SK-N-SH (cell line): ENCODE data around the gene KDM5C. TPM values are rescaled to one million over a fixed set of nuclear protein-coding genes. Genes with fewer than 3 reads are reported as not detected.

Experiments
- CTCF ChIA-PET: fragments of 300-600, 350-600 bp; formaldehyde crosslinking; extraction: SDS; loops from one replicate; lab custom pipeline; 2021; lab: Yijun Ruan, JAX
- POLR2A ChIA-PET: fragments of 350-600 bp; sonication (Branson Sonifier 250); formaldehyde crosslinking; extraction: SDS; loops from one replicate; lab custom pipeline; 2020; ENCODE audit warnings: antibody characterized with exemption, inconsistent platforms; lab: Yijun Ruan, JAX
- DNase-seq: peaks from one replicate; pipeline ENCODE4 v3.0.0; 2012
- H2AFZ ChIP-seq: fragments of 200-600 bp; sonication (generic); 2 replicates; pipeline ENCODE4 v1.8.1; 2016; ENCODE audit warnings: antibody characterized with exemption, mild to moderate bottlenecking, low read depth
- H3F3A ChIP-seq: fragments of 200-600 bp; sonication (generic); replicated peaks from 2 replicates; pipeline ENCODE3; 2016; ENCODE audit warnings: antibody characterized with exemption, mild to moderate bottlenecking; ENCODE audit not compliant: insufficient read depth
- H3K27ac ChIP-seq, 2 experiments: fragments of 200-500 bp in 1 of 2; fragments of 200-600 bp in 1 of 2; sonication (Bioruptor generic) in 1 of 2; sonication (generic), shearing (Covaris generic) in 1 of 2; 2 replicates each; pipeline versions ENCODE4 v1.5.1 to v1.6.1; 2014 to 2016; ENCODE audit warnings: low read depth in 2 of 2, inconsistent platforms in 1 of 2, low read length in 1 of 2, mild to moderate bottlenecking in 1 of 2, mixed read lengths in 1 of 2
- H3K27me3 ChIP-seq: fragments of 200-600 bp; sonication (generic), shearing (Covaris generic); 2 replicates; pipeline ENCODE4 v1.6.1; 2016; ENCODE audit warnings: mixed run types; ENCODE audit not compliant: insufficient read depth
- H3K36me3 ChIP-seq, 2 experiments: fragments of 200-500 bp in 1 of 2; fragments of 200-600 bp in 1 of 2; sonication (Bioruptor generic) in 1 of 2; sonication (generic) in 1 of 2; replicated peaks in 1 of 2; 2 replicates each; pipeline versions ENCODE3 to v1.5.1; 2014 to 2016; ENCODE audit warnings: low read length in 1 of 2, mild to moderate bottlenecking in 1 of 2; ENCODE audit not compliant: insufficient read depth in 2 of 2, control insufficient read depth in 1 of 2
- H3K4me1 ChIP-seq, 2 experiments: fragments of 200-500 bp in 1 of 2; fragments of 200-600 bp in 1 of 2; sonication (Bioruptor generic) in 1 of 2; sonication (generic), shearing (Covaris generic) in 1 of 2; 2 replicates each; pipeline versions ENCODE4 v1.5.1 to v1.6.1; 2014 to 2016; ENCODE audit warnings: low read depth in 1 of 2, low read length in 1 of 2, mixed run types in 1 of 2; ENCODE audit not compliant: insufficient read depth in 2 of 2, control insufficient read depth in 1 of 2
- H3K4me2 ChIP-seq: fragments of 200-600 bp; sonication (generic), shearing (Covaris generic); 2 replicates; pipeline ENCODE4 v1.6.1; 2017; ENCODE audit warnings: mixed run types
- H3K4me3 ChIP-seq, 2 experiments: fragments of 200-500 bp in 1 of 2; fragments of 200-600 bp in 1 of 2; sonication (Bioruptor generic) in 1 of 2; sonication (generic), shearing (Covaris generic) in 1 of 2; 2 replicates each; pipeline versions ENCODE4 v1.5.1 to v1.8.1; 2014 to 2016; ENCODE audit warnings: low read depth in 2 of 2, inconsistent platforms in 1 of 2, low read length in 1 of 2, mild to moderate bottlenecking in 1 of 2, mixed read lengths in 1 of 2, moderate library complexity in 1 of 2
- H3K79me2 ChIP-seq: fragments of 200-600 bp; sonication (generic); 2 replicates; pipeline ENCODE4 v1.8.1; 2017; ENCODE audit warnings: mild to moderate bottlenecking; ENCODE audit not compliant: insufficient read depth
- H3K9ac ChIP-seq: fragments of 200-600 bp; sonication (generic); 2 replicates; pipeline ENCODE4 v1.6.1; 2017; ENCODE audit warnings: mixed run types
- H3K9me2 ChIP-seq: fragments of 200-600 bp; sonication (generic); 2 replicates; pipeline ENCODE4 v1.6.1; 2017; ENCODE audit warnings: mixed run types
- H3K9me3 ChIP-seq: fragments of 200-600 bp; sonication (generic); 2 replicates; pipeline ENCODE4 v1.6.1; 2017; ENCODE audit warnings: mixed run types, mild to moderate bottlenecking, moderate library complexity
- H4K20me1 ChIP-seq: fragments of 200-600 bp; sonication (generic); 2 replicates; pipeline ENCODE4 v1.6.1; 2017; ENCODE audit warnings: mild to moderate bottlenecking, mixed run types; ENCODE audit not compliant: insufficient read depth
- CHD2 ChIP-seq: fragments of 150-350 bp; IDR thresholded peaks from 2 replicates; pipeline ENCODE4 v1.6.1; 2018; ENCODE audit warnings: low read length; ENCODE audit not compliant: partially characterized antibody
- CTCF ChIP-seq: fragments of 200-600 bp; sonication (generic); IDR thresholded peaks from 2 replicates; pipeline ENCODE4 v1.6.1; 2017; ENCODE audit warnings: antibody characterized with exemption, mild to moderate bottlenecking, moderate library complexity
- EZH2phosphoT487 ChIP-seq: fragments of 200-600 bp; sonication (generic); IDR thresholded peaks from 2 replicates; pipeline ENCODE4 v1.6.1; 2017; ENCODE audit warnings: low read depth, mixed run types, mild to moderate bottlenecking, antibody characterized with exemption, moderate library complexity, borderline replicate concordance
- FOSL2 ChIP-seq: IDR thresholded peaks from 2 replicates; pipeline ENCODE4 v1.4.0; 2012; ENCODE audit warnings: low read depth, mild to moderate bottlenecking, moderate library complexity, borderline replicate concordance
- FOXM1 ChIP-seq: IDR thresholded peaks from 2 replicates; pipeline ENCODE4 v1.4.0; 2012; ENCODE audit warnings: low read depth, mild to moderate bottlenecking
- GABPA ChIP-seq: IDR thresholded peaks from 2 replicates; pipeline ENCODE4 v1.4.0; 2012; ENCODE audit warnings: low read depth, mild to moderate bottlenecking
- JUND ChIP-seq: IDR thresholded peaks from 2 replicates; pipeline ENCODE4 v1.4.0; 2012
- NRF1 ChIP-seq: IDR thresholded peaks from 2 replicates; pipeline ENCODE4 v1.6.1; 2012; ENCODE audit warnings: low read depth, mild to moderate bottlenecking, low read length
- RAD21 ChIP-seq: IDR thresholded peaks from 2 replicates; pipeline ENCODE4 v1.6.1; 2012; ENCODE audit warnings: mild to moderate bottlenecking, low read length
- RXRA ChIP-seq: IDR thresholded peaks from 2 replicates; pipeline ENCODE4 v1.4.0; 2012; ENCODE audit warnings: low read depth, mild to moderate bottlenecking, borderline replicate concordance
- SMC3 ChIP-seq: IDR thresholded peaks from 2 replicates; pipeline ENCODE4 v1.6.1; 2012; ENCODE audit warnings: low read depth, low read length, improper control_type of control experiment
- TEAD4 ChIP-seq: IDR thresholded peaks from 2 replicates; pipeline ENCODE4 v1.4.0; 2012; ENCODE audit warnings: mild to moderate bottlenecking, borderline replicate concordance; ENCODE audit not compliant: insufficient read depth
- ZBTB33 ChIP-seq: IDR thresholded peaks from 2 replicates; pipeline ENCODE4 v1.4.0; 2012; ENCODE audit warnings: low read depth, borderline replicate concordance
- WGBS: methylation state at CpG from one replicate; pipeline ENCODE4 v1.1.6; 2017; ENCODE audit warnings: low lambda C conversion rate; 5-methylcytosine and 5-hydroxymethylcytosine counted together
- polyA plus RNA-seq, 3 experiments: library from polyadenylated mRNA; depleted of rRNA; stranded (reverse); fragments of >200 nt; gene quantifications; 2 replicates each; pipeline ENCODE4 v1.2.3, GENCODE V29; 2012
- TF ChIP-seq, protein P1 (sequence below): IDR thresholded peaks from 2 replicates; pipeline ENCODE4 v1.4.0; 2012; ENCODE audit warnings: low read depth, borderline replicate concordance

Gene KDM5C
- polyA plus RNA-seq, 1 of the 3 experiments (the other 2 are of a cell fraction) = 76.6 TPM

DNA sequence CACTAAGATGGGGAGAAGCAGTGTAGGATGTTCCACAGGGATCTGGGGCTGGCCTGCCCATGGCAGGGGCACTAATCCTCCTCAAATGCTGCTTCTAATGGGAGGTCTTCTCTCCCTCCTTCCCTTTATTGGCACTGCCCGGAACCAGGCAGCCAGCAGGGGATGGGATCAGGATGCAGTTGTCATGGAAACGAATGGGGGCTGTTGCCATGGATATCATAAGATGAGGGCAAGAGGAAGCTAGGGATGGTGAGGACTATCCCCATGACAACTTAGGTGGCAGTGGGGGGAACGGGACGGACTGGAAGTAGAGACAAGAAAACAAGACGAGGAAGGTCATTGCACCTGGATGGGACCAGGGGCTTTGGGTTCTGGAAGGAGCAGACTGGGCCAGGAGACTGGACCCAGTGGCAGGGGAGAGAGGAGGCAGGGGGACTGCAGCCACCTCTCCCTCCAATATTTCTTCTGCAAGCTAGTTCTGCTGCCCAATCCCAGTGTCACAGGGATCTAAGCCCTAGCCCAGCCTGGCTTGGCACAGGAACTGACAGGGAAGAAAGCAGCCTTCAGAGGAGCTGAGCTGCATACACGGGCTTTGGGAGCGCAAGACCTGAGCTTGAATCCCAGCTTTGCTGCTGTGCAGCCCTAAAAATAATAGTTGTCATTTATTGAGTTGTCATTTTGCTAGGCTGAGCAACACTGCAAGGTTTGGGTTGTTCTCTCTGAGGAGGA, 37.3 kb upstream of the KDM5C start:
- POLR2A ChIA-PET = interaction anchor here (0.9 kb wide), 1 partner anchor 21 kb away, joined by 3 read pairs; no protein-coding TSS in a partner anchor
- no peak overlapping the region for H2AFZ ChIP-seq
- TF ChIP-seq, protein P1, sequence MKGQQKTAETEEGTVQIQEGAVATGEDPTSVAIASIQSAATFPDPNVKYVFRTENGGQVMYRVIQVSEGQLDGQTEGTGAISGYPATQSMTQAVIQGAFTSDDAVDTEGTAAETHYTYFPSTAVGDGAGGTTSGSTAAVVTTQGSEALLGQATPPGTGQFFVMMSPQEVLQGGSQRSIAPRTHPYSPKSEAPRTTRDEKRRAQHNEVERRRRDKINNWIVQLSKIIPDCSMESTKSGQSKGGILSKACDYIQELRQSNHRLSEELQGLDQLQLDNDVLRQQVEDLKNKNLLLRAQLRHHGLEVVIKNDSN = no peak
- TF ChIP-seq ZBTB33 (no peak), SMC3 (no peak), NRF1 (no peak), CTCF (no peak), RXRA (no peak), EZH2phosphoT487 (no peak), FOXM1 (no peak)
- CTCF ChIA-PET = interaction anchor here (0.5 to 2.2 kb wide), 3 partner anchors 22 to 271 kb away, joined by 3 to 6 read pairs (median 3); no protein-coding TSS in a partner anchor
- no peaks in the 10 kb centered on the region for H3K9me2 ChIP-seq
- peaks cover 1% of the 10 kb centered on the region; the same call in 1 of the 2 replicates for H3K79me2 ChIP-seq
- H3K4me1 ChIP-seq = peaks cover 0 to 8% of the 10 kb centered on the region in 2 experiments; a peak in 3 of 4 replicates
- no peak overlapping the region for H3K9ac ChIP-seq
- WGBS = 43% methylated on average over 7 of the region's 7 CpGs
- no peak for DNase-seq
- H4K20me1 ChIP-seq = no peaks in the 10 kb centered on the region
- H3K9me3 ChIP-seq = no peaks in the 10 kb centered on the region
- H3K4me3 ChIP-seq = no peak overlapping the region
- H3K36me3 ChIP-seq = peaks cover 0 to 2% of the 10 kb centered on the region in 2 experiments
- no peaks in the 10 kb centered on the region; the same call in 1 of the 2 replicates for H3K27me3 ChIP-seq
- peak overlapping the region; percentile 60; the same call in 1 of the 2 replicates for H3K4me2 ChIP-seq
- peak overlapping the region in 1 of 2 experiments; percentile 62; a peak in 1 of 4 replicates for H3K27ac ChIP-seq
- H3F3A ChIP-seq = no peaks in the 10 kb centered on the region

- ChIA-PET CTCF (interaction anchor here (0.6 to 2.2 kb wide), 3 partner anchors 23 to 1905 kb away, joined by 3 to 6 read pairs (median 3); no protein-coding TSS in a partner anchor), POLR2A (no interaction called here)
- H2AFZ ChIP-seq = no peak overlapping the region
- H3K79me2 ChIP-seq = no peaks in the 10 kb centered on the region
- H3K27me3 ChIP-seq = no peaks in the 10 kb centered on the region; the same call in 1 of the 2 replicates
- H4K20me1 ChIP-seq = no peaks in the 10 kb centered on the region
- no peaks in the 10 kb centered on the region for H3K9me3 ChIP-seq
- 44% methylated on average over 7 of the region's 7 CpGs for WGBS
- no peaks in the 10 kb centered on the region for H3K9me2 ChIP-seq
- H3K4me2 ChIP-seq = no peak overlapping the region
- no peak for TF ChIP-seq EZH2phosphoT487
- no peak for TF ChIP-seq FOSL2
- no peak for TF ChIP-seq CHD2
- TF ChIP-seq TEAD4 = no peak
- no peak for TF ChIP-seq GABPA
- TF ChIP-seq RAD21 = no peak
- TF ChIP-seq JUND = no peak
- no peak for TF ChIP-seq CTCF
- no peaks in the 10 kb centered on the region for H3F3A ChIP-seq
- peaks cover 0 to 2% of the 10 kb centered on the region in 2 experiments for H3K36me3 ChIP-seq
- DNase-seq = no peak
- no peak overlapping the region for H3K9ac ChIP-seq
- peaks cover 5 to 8% of the 10 kb centered on the region in 2 experiments; a peak in 3 of 4 replicates for H3K4me1 ChIP-seq
- H3K4me3 ChIP-seq = no peak overlapping the region
- no peak overlapping the region for H3K27ac ChIP-seq
These were observed 36.5 kb upstream of the KDM5C start for GRCh38 chrX:53261355-53261972.
